Astrocyte (in vitro differentiated cells and primary cell): Measurements from ENCODE around the gene ZMYND15.

Experiments used
- CTCF ChIP-seq: IDR thresholded peaks from 2 replicates; pipeline ENCODE4 v1.5.1; 2011; ENCODE audit warnings: low read depth, mild to moderate bottlenecking, inconsistent platforms, low read length, moderate library complexity; ENCODE audit not compliant: insufficient read depth
- EZH2 ChIP-seq: IDR thresholded peaks from 2 replicates; pipeline ENCODE4 v1.6.1; 2012; ENCODE audit warnings: mild to moderate bottlenecking, low read length, inconsistent platforms; ENCODE audit not compliant: insufficient read depth

DNA sequence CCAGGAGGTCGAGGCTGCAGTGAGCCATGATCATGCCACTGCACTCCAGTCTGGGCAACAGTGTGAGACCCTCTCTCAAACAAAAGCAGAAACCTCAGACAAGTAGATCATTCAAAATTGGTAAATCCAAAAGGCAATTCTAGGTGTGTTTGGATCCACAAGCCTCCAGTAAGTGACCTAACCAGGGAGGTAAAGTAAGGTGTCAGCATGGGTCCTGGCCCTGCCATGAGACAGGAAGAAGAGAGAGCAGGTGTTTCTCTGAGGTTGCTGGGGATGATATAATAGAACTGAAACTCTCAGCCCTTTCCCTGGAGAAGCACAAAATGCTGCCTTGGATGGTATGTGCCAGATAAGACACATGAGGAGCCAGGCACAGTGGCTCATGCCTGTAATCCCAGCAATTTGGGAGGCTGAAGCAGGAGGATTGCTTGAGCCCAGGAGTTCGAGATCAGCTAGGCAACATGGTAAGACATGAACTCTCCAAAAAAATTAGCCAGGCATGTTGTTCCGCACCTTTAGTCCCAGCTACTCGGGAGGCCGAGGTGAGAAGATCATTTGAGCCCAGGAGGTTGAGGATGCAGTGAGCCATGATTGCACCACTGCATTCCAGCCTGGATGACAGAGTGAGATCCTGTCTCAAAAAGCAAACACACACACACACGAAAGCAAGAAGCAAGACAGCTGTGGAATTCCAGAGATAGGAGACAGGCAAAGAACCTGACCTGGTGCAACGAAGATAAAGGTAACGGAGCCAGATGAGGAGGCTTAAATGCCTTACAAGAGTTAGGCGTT, 38.5 kb downstream of the ZMYND15 start:
- TF ChIP-seq CTCF (no peak), EZH2 (no peak)
